GM12878 (cell line): ENCODE results near the gene MAGI1. TPM values are rescaled to one million over a fixed set of nuclear protein-coding genes. Genes with fewer than 3 reads are reported as not detected.

Experiments used
- ATAC-seq: fragments of 200-7000 bp; cut with Tn5 transposase; 3 replicates; pipeline ENCODE4 v1.9.1; 2020; ENCODE audit warnings: mild to moderate bottlenecking, moderate library complexity
- BruUV-seq: library from RNA; stranded (reverse); fragments of 400-500 nt; replicated peaks from 2 replicates; lab custom pipeline; 2021; lab: Mats Ljungman, UMichigan
- CTCF ChIA-PET: fragments of 300-600 bp; sonication (Branson Sonifier 250); formaldehyde crosslinking; extraction: SDS; loops from one replicate; lab custom pipeline; 2021; ENCODE audit warnings: inconsistent platforms; lab: Yijun Ruan, JAX
- POLR2A ChIA-PET: fragments of 350-600 bp; formaldehyde crosslinking; extraction: SDS; loops from one replicate; lab custom pipeline; 2021; ENCODE audit warnings: inconsistent platforms; lab: Charles Lee
- RAD21 ChIA-PET: fragments of 300-600 bp; sonication (Branson Sonifier 250); formaldehyde crosslinking; loops from one replicate; lab custom pipeline; 2023; ENCODE audit warnings: antibody characterized with exemption; ENCODE audit not compliant: unreplicated experiment; lab: Charles Lee
- SMC1A ChIA-PET: fragments of 300-600 bp; sonication (Branson Sonifier 250); formaldehyde crosslinking; loops from one replicate; lab custom pipeline; 2023; ENCODE audit not compliant: unreplicated experiment, uncharacterized antibody; lab: Charles Lee
- DNase-seq: peaks from one replicate; pipeline ENCODE4 v3.0.0-alpha.2; 2011; ENCODE audit warnings: low read depth, low spot score
- FAIRE-seq: peaks from 3 replicates; lab custom pipeline; 2011; peaks lifted over from hg19 to GRCh38; lab: Jason Lieb, UNC
- H2AFZ ChIP-seq: 2 replicates; pipeline ENCODE4 v1.6.0; 2011; ENCODE audit warnings: low read depth, low read length, control low read depth; ENCODE audit not compliant: control insufficient read depth
- H3K27ac ChIP-seq: 2 replicates; pipeline ENCODE4 v1.5.1; 2011; ENCODE audit warnings: control low read depth; ENCODE audit not compliant: control insufficient read depth, insufficient read depth
- H3K27me3 ChIP-seq, 2 experiments: replicated peaks in 1 of 2; 2 replicates each; pipeline versions ENCODE4 v1.6.0 to v1.6.1; 2011; ENCODE audit warnings: low read length in 1 of 2; ENCODE audit not compliant: control insufficient read depth in 2 of 2, insufficient read depth in 2 of 2
- H3K36me3 ChIP-seq, 2 experiments: 2 replicates each; pipeline ENCODE4 v1.5.1; 2011; ENCODE audit warnings: low read length in 1 of 2; ENCODE audit not compliant: control insufficient read depth in 2 of 2, insufficient read depth in 2 of 2
- H3K4me1 ChIP-seq: 2 replicates; pipeline ENCODE4 v1.6.1; 2011; ENCODE audit warnings: mild to moderate bottlenecking, low read length, moderate library complexity, mixed read lengths; ENCODE audit not compliant: control insufficient read depth, insufficient read depth
- H3K4me2 ChIP-seq: 2 replicates; pipeline ENCODE4 v1.6.0; 2011; ENCODE audit warnings: control low read depth; ENCODE audit not compliant: control insufficient read depth, insufficient read depth
- H3K4me3 ChIP-seq: fragments of 200-600 bp; sonication (generic); 2 replicates; pipeline ENCODE4 v1.5.1; 2016
- H3K79me2 ChIP-seq: 2 replicates; pipeline ENCODE4 v1.6.0; 2011; ENCODE audit warnings: low read length; ENCODE audit not compliant: control insufficient read depth, insufficient read depth
- H3K9ac ChIP-seq: 2 replicates; pipeline ENCODE4 v1.8.0; 2011; ENCODE audit warnings: low read length, control low read depth, mixed read lengths; ENCODE audit not compliant: control insufficient read depth, insufficient read depth
- H3K9me3 ChIP-seq: replicated peaks from 3 replicates; pipeline ENCODE4 v1.5.1; 2011; ENCODE audit warnings: mild to moderate bottlenecking, low read length; ENCODE audit not compliant: control insufficient read depth, insufficient read depth
- H4K20me1 ChIP-seq: 2 replicates; pipeline ENCODE4 v1.6.0; 2011; ENCODE audit not compliant: control insufficient read depth, insufficient read depth
- BCL11A ChIP-seq: IDR thresholded peaks from 2 replicates; pipeline ENCODE4 v1.6.1; 2011; ENCODE audit warnings: low read depth, low read length
- CEBPB ChIP-seq, 2 experiments: fragments of 150-350 bp in 1 of 2; IDR thresholded peaks; 2 replicates each; pipeline ENCODE4 v1.6.1; 2012 to 2014; ENCODE audit warnings: low read depth in 2 of 2, low read length in 2 of 2, borderline replicate concordance in 1 of 2, inconsistent platforms in 1 of 2
- CREB1 ChIP-seq: IDR thresholded peaks from 2 replicates; pipeline ENCODE4 v1.6.1; 2012; ENCODE audit warnings: low read depth, mild to moderate bottlenecking, inconsistent platforms
- ESRRA ChIP-seq: IDR thresholded peaks from 2 replicates; pipeline ENCODE4 v1.6.1; 2012; ENCODE audit warnings: mild to moderate bottlenecking, low read length, improper control_type of control experiment
- EZH2 ChIP-seq: IDR thresholded peaks from 2 replicates; pipeline ENCODE4 v1.6.1; 2012; ENCODE audit warnings: low read depth, mild to moderate bottlenecking, control low read depth, inconsistent platforms, low read length, borderline replicate concordance; ENCODE audit not compliant: control insufficient read depth
- MLLT1 ChIP-seq: fragments of 450-650 bp; IDR thresholded peaks from 2 replicates; pipeline ENCODE4 v1.6.1; 2016; ENCODE audit warnings: mild to moderate bottlenecking
- SPI1 ChIP-seq: IDR thresholded peaks from 2 replicates; pipeline ENCODE4 v1.6.1; 2011; ENCODE audit warnings: low read depth, mild to moderate bottlenecking, low read length, moderate library complexity, borderline replicate concordance; ENCODE audit not compliant: insufficient read depth
- YBX1 ChIP-seq: fragments of 450-650 bp; IDR thresholded peaks from 2 replicates; pipeline ENCODE4 v1.6.1; 2016; ENCODE audit warnings: antibody characterized with exemption
- WGBS: methylation state at CpG from one replicate; pipeline ENCODE4 v1.1.6; 2016; ENCODE audit warnings: low lambda C conversion rate; ENCODE audit not compliant: insufficient replicate concordance, insufficient coverage; ENCODE audit errors: missing lambda C conversion rate; 5-methylcytosine and 5-hydroxymethylcytosine counted together
- in situ Hi-C: fragments of 300-500 bp; cut with MboI; formaldehyde crosslinking; loops from 9 replicates; pipeline ENCODE4 v1.14.3; 2018; ENCODE audit warnings: mixed read lengths
- intact Hi-C: fragments of 100-400 bp; cut with micrococcal nuclease; formaldehyde crosslinking; loops from one replicate; pipeline ENCODE4 v1.14.2; 2022; ENCODE audit not compliant: unreplicated experiment
- polyA plus RNA-seq, 11 experiments: library from polyadenylated mRNA; depleted of rRNA in 4 of 11; unstranded in 6 of 11; stranded (reverse) in 5 of 11; fragments of >200 nt; fragmentation: Nextera tagmentation in 4 of 11; fragmentation: Illumina TruSeq in 1 of 11; extraction: Ambion mirVana in 4 of 11; extraction: Trizol in 1 of 11; gene quantifications; 1 replicate in 1 of 11; 2 replicates in 10 of 11; pipeline versions ENCODE4 v1.2.1 to v1.2.3, GENCODE V29; 2011 to 2016; ENCODE audit warnings: inconsistent platforms in 2 of 11, missing spikeins in 2 of 11, low read depth in 1 of 11
- total RNA-seq, 4 experiments: library from RNA; depleted of rRNA in 3 of 4; stranded (reverse); fragments of >200 nt in 3 of 4; fragmentation: Illumina TruSeq in 1 of 4; extraction: Trizol in 1 of 4; gene quantifications; 2 replicates each; pipeline versions ENCODE4 v1.2.1 to v1.2.3, GENCODE V29; 2013 to 2021
- TF ChIP-seq, protein P1 (sequence below): fragments of 450-650 bp; formaldehyde crosslinking; IDR thresholded peaks from 2 replicates; pipeline ENCODE4 v1.5.0; 2022; ENCODE audit warnings: mild to moderate bottlenecking, missing genetic modification characterization

The MAGI1 gene
- total and polyA plus RNA-seq, 10 of the 15 experiments (the other 5 are each of a cell fraction or from before 2014, with no cell fraction given): 0.02 to 3.3 (median 0.29) TPM; not detected in 1

DNA sequence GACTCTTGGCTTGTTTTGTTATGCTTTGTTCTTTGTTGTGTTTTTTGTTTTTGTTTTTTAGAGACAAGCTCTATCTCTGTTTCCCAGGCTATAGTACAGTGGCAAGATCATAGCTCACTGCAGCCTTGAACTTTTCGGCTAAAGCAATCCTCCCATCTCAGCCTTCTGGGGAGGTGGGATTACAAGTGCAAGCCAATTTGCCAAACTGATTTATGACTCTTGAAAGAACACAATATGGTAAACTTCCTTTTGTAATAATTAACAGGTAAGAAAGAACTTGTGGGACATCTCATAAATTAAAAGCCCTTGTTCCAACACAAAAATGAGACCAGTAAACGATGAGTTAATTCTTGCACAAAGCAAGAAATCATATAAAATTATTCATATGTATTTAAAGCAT lies 476.3 kb downstream of the MAGI1 start:
- H3K4me2 ChIP-seq: no peak overlapping the region
- WGBS: 14% methylated on average over 2 of the region's 2 CpGs
- SMC1A ChIA-PET: no interaction called here
- in situ Hi-C loops: no loop called here
- intact Hi-C loops: no loop called here
- BruUV-seq: no TSS peak
- no peak overlapping the region for H2AFZ ChIP-seq
- no peaks in the 10 kb centered on the region for H3K27me3 ChIP-seq
- DNase-seq (no peak), ATAC-seq (no peak), FAIRE-seq (no peak)
- no peak overlapping the region for H3K27ac ChIP-seq
- no peak overlapping the region for H3K4me3 ChIP-seq
- H3K4me1 ChIP-seq: no peaks in the 10 kb centered on the region
- H3K9ac ChIP-seq: no peak overlapping the region
- no peaks in the 10 kb centered on the region for H3K79me2 ChIP-seq
- RAD21 ChIA-PET: no interaction called here
- CTCF ChIA-PET: no interaction called here
- H4K20me1 ChIP-seq: no peaks in the 10 kb centered on the region
- no peaks in the 10 kb centered on the region for H3K36me3 ChIP-seq
- H3K9me3 ChIP-seq: no peaks in the 10 kb centered on the region
- no peak for TF ChIP-seq MLLT1
- TF ChIP-seq EZH2: no peak
- no peak for TF ChIP-seq ESRRA
- TF ChIP-seq, protein P1, sequence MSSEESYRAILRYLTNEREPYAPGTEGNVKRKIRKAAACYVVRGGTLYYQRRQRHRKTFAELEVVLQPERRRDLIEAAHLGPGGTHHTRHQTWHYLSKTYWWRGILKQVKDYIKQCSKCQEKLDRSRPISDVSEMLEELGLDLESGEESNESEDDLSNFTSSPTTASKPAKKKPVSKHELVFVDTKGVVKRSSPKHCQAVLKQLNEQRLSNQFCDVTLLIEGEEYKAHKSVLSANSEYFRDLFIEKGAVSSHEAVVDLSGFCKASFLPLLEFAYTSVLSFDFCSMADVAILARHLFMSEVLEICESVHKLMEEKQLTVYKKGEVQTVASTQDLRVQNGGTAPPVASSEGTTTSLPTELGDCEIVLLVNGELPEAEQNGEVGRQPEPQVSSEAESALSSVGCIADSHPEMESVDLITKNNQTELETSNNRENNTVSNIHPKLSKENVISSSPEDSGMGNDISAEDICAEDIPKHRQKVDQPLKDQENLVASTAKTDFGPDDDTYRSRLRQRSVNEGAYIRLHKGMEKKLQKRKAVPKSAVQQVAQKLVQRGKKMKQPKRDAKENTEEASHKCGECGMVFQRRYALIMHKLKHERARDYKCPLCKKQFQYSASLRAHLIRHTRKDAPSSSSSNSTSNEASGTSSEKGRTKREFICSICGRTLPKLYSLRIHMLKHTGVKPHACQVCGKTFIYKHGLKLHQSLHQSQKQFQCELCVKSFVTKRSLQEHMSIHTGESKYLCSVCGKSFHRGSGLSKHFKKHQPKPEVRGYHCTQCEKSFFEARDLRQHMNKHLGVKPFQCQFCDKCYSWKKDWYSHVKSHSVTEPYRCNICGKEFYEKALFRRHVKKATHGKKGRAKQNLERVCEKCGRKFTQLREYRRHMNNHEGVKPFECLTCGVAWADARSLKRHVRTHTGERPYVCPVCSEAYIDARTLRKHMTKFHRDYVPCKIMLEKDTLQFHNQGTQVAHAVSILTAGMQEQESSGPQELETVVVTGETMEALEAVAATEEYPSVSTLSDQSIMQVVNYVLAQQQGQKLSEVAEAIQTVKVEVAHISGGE (CRISPR knock-in tag): no peak
- no peak for TF ChIP-seq CEBPB (IDR thresholded peaks at IDR 0.05; ENCODE audit: borderline replicate concordance in 1 of 2, low read depth in 2 of 2, low read length in 2 of 2)
- TF ChIP-seq CREB1: no peak
- TF ChIP-seq YBX1: no peak
- no peak for TF ChIP-seq SPI1
- no peak for TF ChIP-seq BCL11A
- POLR2A ChIA-PET: no interaction called here
